ENCODE results near the gene GDI2.

GRCh38 chr10:5782174-5782573 lies 31.1 kb downstream of the GDI2 start:
- TF ChIP-seq CTCF (IDR thresholded peaks at IDR 0.05) (no peak), POLR2A (IDR thresholded peaks at IDR 0.05) (no peak), POLR2AphosphoS5 (IDR thresholded peaks at IDR 0.05; ENCODE audit: insufficient read depth in 1 of 2, low read depth in 1 of 2) (no peak)
